Measurements from ENCODE around the gene FAF1.

DNA sequence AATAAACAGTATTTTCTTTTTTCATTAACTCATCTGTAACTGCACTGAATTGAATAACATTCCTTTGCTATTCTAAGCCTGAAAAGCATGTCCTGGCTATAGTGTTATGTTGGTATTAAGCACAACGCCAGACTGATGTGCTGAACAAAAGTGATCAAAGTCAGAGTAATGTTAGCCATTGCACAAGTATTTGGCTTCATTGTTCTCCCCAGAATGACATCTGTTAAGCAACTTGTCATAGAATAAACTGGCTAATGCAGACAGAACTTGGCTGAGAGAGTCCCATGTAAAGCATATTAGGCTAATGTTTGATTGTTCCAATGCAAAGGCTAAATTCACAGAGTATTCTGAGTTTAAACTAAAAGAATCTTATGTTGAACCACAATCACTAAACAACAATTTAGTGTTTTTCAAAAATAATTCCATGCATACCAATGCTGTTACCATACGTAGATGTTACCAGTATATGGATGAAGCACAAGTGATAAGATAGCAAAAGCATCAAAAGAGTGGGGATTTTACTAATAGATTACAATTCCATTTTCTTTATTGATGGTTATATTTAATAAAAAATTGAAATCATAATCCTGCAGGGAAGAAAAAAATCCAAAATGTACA, 301.5 kb downstream of the FAF1 start:
- TF ChIP-seq GATA3 (IDR thresholded peaks at IDR 0.05; ENCODE audit: low read depth, low read length) (no peak), GATA2 (IDR thresholded peaks at IDR 0.05; ENCODE audit: low read depth, low read length) (no peak)

Data from SH-SY5Y (cell line).